Measurements from ENCODE around the gene STXBP6.

Gene STXBP6

GRCh38 chr14:24908592-24909236, 141.2 kb downstream of the STXBP6 start:
- H3K4me1 ChIP-seq (ENCODE audit: low read length): peaks cover 16% of the 10 kb centered on the region
- no peak overlapping the region for H3K4me3 ChIP-seq (ENCODE audit: low read length)
- H3K27ac ChIP-seq (ENCODE audit: low read length): no peak overlapping the region
- no peaks in the 10 kb centered on the region for H3K36me3 ChIP-seq (replicated peaks; ENCODE audit: low read depth, low read length)
- H3K4me2 ChIP-seq (ENCODE audit: low read length): no peak overlapping the region
- no peak overlapping the region for H2AFZ ChIP-seq (ENCODE audit: low read depth, low read length)
- H3K9ac ChIP-seq (ENCODE audit: low read length): no peak overlapping the region
- H3K79me2 ChIP-seq (ENCODE audit: low read length): no peaks in the 10 kb centered on the region
- H4K20me1 ChIP-seq (ENCODE audit: insufficient read depth, low read length): no peaks in the 10 kb centered on the region
- TF ChIP-seq EZH2phosphoT487 (IDR thresholded peaks at IDR 0.05; ENCODE audit: low read depth) (no peak), CTCF (IDR thresholded peaks at IDR 0.05; ENCODE audit: low read depth, low read length) (no peak)
- H3K9me3 ChIP-seq (ENCODE audit: insufficient read depth, low read length): no peaks in the 10 kb centered on the region
- H3K27me3 ChIP-seq (ENCODE audit: low read depth, low read length): no peaks in the 10 kb centered on the region

DNA sequence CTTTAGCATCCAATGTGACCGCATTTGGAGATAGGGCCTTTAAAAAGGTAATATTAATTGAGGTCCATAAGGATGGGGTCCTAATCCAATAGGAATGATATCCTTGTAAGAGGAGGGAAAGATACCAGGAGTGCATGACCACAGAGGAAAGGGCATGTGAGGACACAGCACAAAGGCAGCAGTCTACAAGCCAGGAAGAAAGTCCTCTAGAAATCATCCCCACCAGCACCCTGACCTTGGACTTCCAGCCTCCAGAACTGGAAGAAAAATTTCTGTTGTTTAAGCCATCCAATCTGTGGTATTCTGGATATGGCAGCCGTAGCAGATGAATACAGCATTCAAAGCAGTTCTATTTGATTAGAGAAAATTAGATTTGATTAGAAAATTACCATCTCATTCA, 145.4 kb downstream of the STXBP6 start:
- Histone ChIP-seq H3K27ac (ENCODE audit: low read length) (no peak overlapping the region), H3K9me3 (ENCODE audit: insufficient read depth, low read length) (no peaks in the 10 kb centered on the region), H3K79me2 (ENCODE audit: low read length) (no peaks in the 10 kb centered on the region), H2AFZ (ENCODE audit: low read depth, low read length) (no peak overlapping the region), H3K9ac (ENCODE audit: low read length) (no peak overlapping the region), H3K36me3 (replicated peaks; ENCODE audit: low read depth, low read length) (no peaks in the 10 kb centered on the region), H3K4me3 (ENCODE audit: low read length) (no peak overlapping the region), H3K27me3 (ENCODE audit: low read depth, low read length) (no peaks in the 10 kb centered on the region), H4K20me1 (ENCODE audit: insufficient read depth, low read length) (no peaks in the 10 kb centered on the region), H3K4me2 (ENCODE audit: low read length) (no peak overlapping the region), H3K4me1 (ENCODE audit: low read length) (peaks cover 9% of the 10 kb centered on the region)
- TF ChIP-seq CTCF (IDR thresholded peaks at IDR 0.05; ENCODE audit: low read depth, low read length): no peak
- TF ChIP-seq EZH2phosphoT487 (IDR thresholded peaks at IDR 0.05; ENCODE audit: low read depth): no peak

DNA sequence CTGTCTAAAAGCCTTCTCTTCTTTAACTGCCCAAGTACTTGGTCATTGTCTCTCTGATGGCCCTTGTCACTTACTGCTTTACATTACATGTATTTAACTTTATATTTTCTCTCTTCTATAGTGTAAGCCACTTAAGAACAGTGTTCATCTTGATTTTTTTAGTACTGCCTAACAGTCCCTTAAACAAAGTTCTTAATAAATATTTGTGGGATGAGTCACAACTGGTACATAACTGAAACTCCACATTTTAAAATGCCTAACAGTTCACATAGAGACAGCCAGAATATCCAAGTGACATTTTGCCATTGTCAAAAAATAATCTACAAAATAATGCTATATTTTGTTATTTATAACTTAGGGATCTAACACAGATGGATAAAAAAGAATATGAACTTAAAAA, 146.6 kb downstream of the STXBP6 start:
- no peaks in the 10 kb centered on the region for H3K79me2 ChIP-seq (ENCODE audit: low read length)
- H3K4me3 ChIP-seq (ENCODE audit: low read length): no peak overlapping the region
- no peak overlapping the region for H3K27ac ChIP-seq (ENCODE audit: low read length)
- peaks cover 9% of the 10 kb centered on the region for H3K4me1 ChIP-seq (ENCODE audit: low read length)
- no peak overlapping the region for H2AFZ ChIP-seq (ENCODE audit: low read depth, low read length)
- H3K4me2 ChIP-seq (ENCODE audit: low read length): no peak overlapping the region
- no peak for TF ChIP-seq EZH2phosphoT487 (IDR thresholded peaks at IDR 0.05; ENCODE audit: low read depth)
- no peak overlapping the region for H3K9ac ChIP-seq (ENCODE audit: low read length)
- no peaks in the 10 kb centered on the region for H4K20me1 ChIP-seq (ENCODE audit: insufficient read depth, low read length)
- no peaks in the 10 kb centered on the region for H3K27me3 ChIP-seq (ENCODE audit: low read depth, low read length)
- H3K9me3 ChIP-seq (ENCODE audit: insufficient read depth, low read length): no peaks in the 10 kb centered on the region
- no peaks in the 10 kb centered on the region for H3K36me3 ChIP-seq (replicated peaks; ENCODE audit: low read depth, low read length)

- Histone ChIP-seq H3K9me3 (ENCODE audit: insufficient read depth, low read length) (no peaks in the 10 kb centered on the region), H3K4me2 (ENCODE audit: low read length) (no peak overlapping the region), H3K4me3 (ENCODE audit: low read length) (no peak overlapping the region), H3K36me3 (replicated peaks; ENCODE audit: low read depth, low read length) (no peaks in the 10 kb centered on the region), H3K27me3 (ENCODE audit: low read depth, low read length) (no peaks in the 10 kb centered on the region), H3K9ac (ENCODE audit: low read length) (no peak overlapping the region), H2AFZ (ENCODE audit: low read depth, low read length) (no peak overlapping the region), H4K20me1 (ENCODE audit: insufficient read depth, low read length) (no peaks in the 10 kb centered on the region), H3K27ac (ENCODE audit: low read length) (no peak overlapping the region), H3K79me2 (ENCODE audit: low read length) (no peaks in the 10 kb centered on the region), H3K4me1 (ENCODE audit: low read length) (no peaks in the 10 kb centered on the region)
- no peak for TF ChIP-seq CTCF (IDR thresholded peaks at IDR 0.05; ENCODE audit: low read depth, low read length)
- TF ChIP-seq EZH2phosphoT487 (IDR thresholded peaks at IDR 0.05; ENCODE audit: low read depth): no peak
Observed at GRCh38 chr14:24900269-24901100, 149.5 kb downstream of the STXBP6 start.
